GM12874 (cell line): ENCODE data around the gene GABARAP.

Experiments used
- TF ChIP-seq, protein P1 (sequence below): IDR thresholded peaks from 2 replicates; pipeline ENCODE4 v1.5.1; 2011; ENCODE audit warnings: low read depth, mild to moderate bottlenecking, control low read depth, low read length, moderate library complexity; ENCODE audit not compliant: insufficient read depth

GABARAP gene

DNA sequence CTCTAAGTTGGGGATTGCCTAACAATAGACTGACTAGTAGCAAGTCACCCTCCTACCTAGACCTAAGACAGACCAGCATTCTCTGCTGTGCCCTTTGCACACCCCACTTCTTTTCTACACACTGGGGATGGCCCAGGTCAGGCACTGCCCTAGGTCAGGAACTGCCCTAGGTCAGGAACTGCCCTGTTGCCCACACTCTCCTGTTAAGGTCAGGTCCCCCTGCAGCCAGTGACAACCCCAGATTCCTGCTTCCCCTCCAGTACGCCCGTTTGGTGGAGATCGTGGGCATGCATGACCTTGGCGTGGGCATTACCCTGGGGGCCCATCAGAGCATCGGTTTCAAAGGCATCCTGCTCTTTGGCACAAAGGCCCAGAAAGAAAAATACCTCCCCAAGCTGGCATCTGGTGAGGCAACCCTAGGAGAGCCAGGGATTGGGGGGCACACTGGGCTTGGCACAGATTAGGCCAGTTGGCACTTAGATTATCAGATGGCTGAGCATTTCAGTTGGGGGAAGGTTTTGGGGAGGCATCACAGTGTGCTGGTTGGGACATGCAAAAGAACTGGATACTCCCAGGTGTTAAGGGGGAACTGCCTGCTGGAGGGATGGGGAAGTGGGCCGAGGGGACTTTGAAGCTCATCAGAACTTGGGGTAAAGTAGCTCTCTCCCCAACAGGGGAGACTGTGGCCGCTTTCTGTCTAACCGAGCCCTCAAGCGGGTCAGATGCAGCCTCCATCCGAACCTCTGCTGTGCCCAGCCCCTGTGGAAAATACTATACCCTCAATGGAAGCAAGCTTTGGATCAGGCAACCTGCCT is 20.8 kb downstream of the GABARAP start:
- TF ChIP-seq, protein P1, sequence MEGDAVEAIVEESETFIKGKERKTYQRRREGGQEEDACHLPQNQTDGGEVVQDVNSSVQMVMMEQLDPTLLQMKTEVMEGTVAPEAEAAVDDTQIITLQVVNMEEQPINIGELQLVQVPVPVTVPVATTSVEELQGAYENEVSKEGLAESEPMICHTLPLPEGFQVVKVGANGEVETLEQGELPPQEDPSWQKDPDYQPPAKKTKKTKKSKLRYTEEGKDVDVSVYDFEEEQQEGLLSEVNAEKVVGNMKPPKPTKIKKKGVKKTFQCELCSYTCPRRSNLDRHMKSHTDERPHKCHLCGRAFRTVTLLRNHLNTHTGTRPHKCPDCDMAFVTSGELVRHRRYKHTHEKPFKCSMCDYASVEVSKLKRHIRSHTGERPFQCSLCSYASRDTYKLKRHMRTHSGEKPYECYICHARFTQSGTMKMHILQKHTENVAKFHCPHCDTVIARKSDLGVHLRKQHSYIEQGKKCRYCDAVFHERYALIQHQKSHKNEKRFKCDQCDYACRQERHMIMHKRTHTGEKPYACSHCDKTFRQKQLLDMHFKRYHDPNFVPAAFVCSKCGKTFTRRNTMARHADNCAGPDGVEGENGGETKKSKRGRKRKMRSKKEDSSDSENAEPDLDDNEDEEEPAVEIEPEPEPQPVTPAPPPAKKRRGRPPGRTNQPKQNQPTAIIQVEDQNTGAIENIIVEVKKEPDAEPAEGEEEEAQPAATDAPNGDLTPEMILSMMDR = no peak

DNA sequence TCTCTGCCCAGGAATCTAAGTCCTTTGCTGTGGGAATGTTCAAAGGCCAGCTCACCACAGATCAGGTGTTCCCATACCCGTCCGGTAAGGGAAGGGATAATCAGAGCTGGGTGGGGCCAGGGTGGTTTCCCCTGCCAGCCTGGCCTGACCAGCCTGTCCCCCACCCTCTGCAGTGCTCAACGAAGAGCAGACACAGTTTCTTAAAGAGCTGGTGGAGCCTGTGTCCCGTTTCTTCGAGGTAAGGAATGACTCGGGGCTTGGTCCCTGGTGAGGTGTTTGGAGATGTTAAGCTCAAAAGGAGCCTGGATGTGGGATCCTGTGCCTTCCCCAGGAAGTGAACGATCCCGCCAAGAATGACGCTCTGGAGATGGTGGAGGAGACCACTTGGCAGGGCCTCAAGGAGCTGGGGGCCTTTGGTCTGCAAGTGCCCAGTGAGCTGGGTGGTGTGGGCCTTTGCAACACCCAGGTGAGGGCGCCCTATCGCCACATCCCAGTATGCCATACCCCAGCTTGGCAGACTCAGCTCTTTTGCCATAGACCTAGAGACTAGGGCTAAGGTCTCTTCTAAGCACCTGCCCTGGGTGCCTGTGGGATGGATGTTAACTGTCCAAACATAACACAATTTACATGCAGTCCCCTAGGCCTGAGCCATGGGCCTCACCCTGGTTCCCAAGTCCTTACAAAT is 21.5 kb downstream of the GABARAP start:
- TF ChIP-seq, protein P1 = peak; percentile 74

DNA sequence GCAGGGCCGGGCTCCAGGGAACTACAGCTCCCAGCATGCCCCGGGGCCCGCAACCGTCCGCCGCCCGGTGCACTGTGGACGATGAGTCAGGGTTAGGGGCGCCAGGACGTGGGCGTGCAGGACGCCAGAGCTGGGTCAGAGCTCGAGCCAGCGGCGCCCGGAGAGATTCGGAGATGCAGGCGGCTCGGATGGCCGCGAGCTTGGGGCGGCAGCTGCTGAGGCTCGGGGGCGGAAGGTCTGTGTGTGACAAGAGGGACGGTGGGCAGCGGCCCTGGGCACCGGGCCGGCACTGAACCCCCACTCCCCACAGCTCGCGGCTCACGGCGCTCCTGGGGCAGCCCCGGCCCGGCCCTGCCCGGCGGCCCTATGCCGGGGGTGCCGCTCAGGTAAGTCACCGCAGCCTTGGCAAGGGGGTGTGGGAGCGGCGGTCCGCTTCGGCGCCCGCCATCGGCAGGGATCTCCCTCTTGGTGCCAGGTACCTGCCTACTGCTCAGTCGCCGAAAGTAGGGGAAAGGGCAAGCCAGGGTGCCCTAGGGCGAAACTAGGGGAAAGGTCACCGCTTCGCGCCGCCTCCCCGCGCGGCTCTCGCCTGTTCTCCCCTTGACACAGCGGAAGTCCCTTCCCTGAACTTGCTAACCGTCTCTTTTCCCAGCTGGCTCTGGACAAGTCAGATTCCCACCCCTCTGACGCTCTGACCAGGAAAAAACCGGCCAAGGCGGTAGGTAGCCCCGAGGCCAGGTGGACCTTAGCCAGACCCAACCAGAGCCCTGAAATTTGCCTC is 22.2 kb downstream of the GABARAP start, which contains the start of the genes ACADVL and DLG4:
ACADVL (plus strand) TSS at position 127 of the 781 bp plus-strand sequence; CDS start at position 174, 47 bp downstream.
DLG4 (minus strand) TSS at position 25 of the 781 bp plus-strand sequence.
- TF ChIP-seq, protein P1 = no peak

DNA sequence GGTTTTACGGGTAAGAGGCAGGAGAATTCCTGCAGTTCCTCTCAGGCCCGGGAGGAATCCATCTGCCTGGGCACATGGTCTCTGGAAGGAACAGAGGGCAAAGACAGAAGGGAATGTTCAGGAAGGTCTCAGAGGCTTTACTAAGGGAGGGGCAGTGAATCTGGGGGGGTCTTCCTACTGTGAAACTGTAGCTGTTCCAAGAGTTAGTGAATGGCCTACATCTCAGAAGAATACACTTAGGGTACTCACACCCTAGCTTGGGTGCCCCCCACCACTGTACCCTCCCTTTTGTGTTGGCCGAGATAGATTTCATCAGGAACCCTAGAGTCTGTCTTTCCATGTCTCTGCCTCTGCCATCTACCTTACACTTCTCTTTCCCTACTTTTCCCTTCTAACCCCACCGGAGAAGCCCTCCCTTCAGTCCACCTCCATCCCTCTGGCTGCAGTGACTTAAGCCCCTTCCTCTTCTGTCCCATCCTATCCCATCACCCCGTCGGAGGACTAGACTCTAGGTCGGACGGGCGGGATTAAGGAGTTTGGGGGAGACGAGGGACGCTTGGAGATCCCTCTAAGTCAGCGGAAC is 22.9 kb downstream of the GABARAP start:
- TF ChIP-seq, protein P1 = no peak

DNA sequence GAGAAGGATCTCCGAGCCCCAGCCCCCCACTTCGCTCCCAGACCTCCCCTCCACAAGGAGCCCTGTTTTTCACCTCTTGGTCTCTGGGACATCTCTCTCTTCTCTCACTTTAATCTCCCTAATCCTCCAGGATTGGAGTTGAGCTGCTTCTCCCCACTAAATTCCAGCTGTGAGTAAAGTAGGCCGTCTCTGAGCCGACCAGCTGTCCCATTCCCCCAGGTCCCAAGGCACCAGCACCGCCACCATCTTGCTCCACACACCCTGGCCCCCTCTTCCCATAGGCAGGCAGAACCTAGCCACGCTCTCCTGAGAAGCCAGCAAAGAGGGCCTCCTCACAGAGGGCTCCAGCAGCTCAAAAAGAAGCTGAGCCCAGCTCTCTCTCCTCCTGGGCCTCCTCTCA is 23.5 kb downstream of the GABARAP start:
- TF ChIP-seq, protein P1 = no peak

DNA sequence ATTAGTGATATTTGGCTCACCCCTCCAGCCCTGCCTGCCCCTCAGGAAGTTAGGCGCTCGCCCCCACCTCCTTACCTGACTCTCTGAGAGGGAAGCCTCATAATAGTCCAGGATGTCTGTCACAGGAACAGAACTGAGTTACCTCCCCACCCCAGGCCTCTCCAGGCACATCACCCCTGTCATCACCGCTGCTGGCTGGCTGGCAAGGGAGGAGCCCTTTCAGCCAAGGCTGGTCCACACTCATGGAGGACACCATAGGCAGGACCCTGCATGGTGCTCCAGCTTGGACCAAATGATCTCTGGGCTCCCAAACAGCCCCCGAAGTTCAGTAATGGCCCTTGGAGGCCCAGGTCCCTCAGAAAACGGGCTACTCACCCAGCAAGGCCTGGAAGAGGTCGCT is 24.1 kb downstream of the GABARAP start:
- TF ChIP-seq, protein P1 = no peak
